ENCODE measurements around the gene RDH8.

DNA sequence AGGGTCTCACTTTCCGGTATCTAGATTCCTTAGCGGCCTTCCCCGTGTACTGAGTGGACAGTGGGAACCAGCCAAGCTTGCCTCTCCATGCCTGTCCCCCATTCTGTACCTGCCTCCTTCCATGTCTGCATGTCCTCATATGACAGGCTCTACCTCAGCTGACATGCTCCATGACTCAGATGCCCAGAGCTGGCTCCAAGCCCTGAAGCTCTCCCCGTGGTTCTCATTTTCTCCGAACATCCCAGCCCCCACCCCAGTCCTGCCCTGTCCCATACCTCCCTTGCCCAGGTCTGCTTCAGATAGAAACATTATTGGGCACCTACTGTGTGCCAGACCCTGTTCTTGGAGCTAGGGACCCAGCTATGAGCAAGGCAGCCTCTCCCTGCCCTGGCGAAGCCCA lies 55.8 kb downstream of the RDH8 start:
- TF ChIP-seq CTCF (conservative IDR thresholded peaks at IDR 0.05; ENCODE audit: low read depth, low read length) = no peak
- TF ChIP-seq EZH2 (IDR thresholded peaks at IDR 0.05; ENCODE audit: low read length, unreplicated experiment) = no peak

Measured in PC-3 (cell line).